ENCODE measurements around the gene SLIT3.

The SLIT3 gene

GRCh38 chr5:169013208-169013728 lies 287.7 kb downstream of the SLIT3 start:
- intact Hi-C loops (cut with DNase I), result no loop called here
- DNase-seq, result no peak

DNA sequence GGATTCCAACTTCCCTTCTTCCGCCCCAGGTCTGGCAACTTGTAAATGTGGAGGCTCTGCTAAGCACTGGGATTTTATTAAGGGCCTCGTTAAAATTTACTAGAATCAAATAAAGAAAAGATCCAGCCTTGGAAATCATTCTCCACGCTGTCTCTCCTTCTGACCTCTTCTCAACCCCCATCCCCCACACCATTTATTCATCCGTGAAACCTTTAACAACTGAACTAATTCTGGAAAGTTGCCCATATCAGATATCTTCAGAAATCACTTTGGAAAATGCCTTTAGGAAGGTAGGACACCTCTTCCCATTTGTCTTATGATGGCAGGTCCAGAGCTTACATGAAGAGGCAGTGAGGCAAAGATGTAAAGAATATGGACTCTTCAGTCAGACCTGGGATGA lies 288.5 kb downstream of the SLIT3 start:
- intact Hi-C loops (cut with DNase I), result no loop called here

DNA sequence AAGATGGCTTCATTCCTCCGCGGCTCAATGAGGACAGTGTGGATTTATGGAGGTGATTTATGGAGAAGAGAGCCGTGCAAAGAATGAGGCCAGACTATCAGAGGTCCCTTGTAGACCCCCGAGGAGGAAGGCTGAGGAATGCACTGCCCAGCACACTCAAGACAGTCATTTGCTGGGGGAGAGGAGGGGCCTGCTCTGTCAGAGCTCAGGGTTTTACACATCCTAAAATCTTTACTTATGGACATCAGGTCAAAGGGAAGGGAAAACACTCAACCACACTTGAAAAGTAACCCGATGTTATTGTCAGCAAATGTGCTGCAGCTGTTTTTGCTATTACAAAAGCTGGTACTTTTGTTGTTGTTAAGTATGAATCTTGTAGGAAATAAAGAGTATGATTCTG lies 289.5 kb downstream of the SLIT3 start:
- intact Hi-C loops (cut with DNase I), result no loop called here
- no peak for DNase-seq

More for the DNA sequence above, 288.5 kb downstream of the SLIT3 start:
- no peak for DNase-seq

DNA sequence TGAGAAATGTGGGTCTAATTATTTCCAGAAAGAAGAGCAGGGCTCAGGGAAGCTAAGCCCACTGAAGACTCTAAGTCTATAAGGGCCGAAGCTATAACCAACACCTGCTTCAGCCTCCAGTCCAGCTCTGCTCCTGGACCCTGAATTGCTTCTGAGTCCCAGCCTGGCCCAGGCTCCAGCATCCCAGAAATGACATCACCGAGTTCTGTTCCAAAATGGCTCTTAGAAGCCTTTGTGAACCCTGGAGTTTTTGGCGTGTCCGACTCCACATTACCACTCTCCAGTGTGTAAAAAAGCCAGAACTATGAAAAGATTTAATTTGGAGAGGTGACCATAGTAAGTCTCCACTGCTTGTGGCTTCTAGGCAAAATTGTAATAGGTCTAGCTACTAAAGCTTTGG lies 289.9 kb downstream of the SLIT3 start:
- DNase-seq, result no peak
- intact Hi-C loops (cut with DNase I), result no loop called here

DNA sequence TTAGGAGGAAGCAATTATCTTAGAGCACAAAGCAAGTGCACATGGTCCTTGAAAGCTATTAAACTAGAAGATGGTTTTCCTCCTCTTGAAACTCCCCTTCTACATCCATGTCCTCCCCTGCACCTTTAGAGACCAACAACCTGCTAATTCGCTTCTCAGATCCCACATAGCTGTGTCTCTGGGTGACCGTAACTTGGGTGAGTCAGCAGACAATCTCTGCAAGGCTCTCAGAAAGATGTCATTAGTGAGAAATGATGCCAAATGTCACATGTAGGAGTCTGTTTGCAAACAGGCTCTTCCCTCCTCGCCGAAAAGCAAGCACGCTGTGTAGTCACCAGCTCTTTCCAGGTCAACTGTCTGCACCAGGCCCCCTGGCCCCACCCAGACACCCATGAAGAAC lies 291.8 kb downstream of the SLIT3 start:
- no peak for DNase-seq
- intact Hi-C loops (cut with DNase I), result no loop called here

- intact Hi-C loops (cut with DNase I), result no loop called here
Measured at GRCh38 chr5:169006842-169007790, 293.8 kb downstream of the SLIT3 start.

GRCh38 chr5:169004551-169004950 lies 296.4 kb downstream of the SLIT3 start:
- intact Hi-C loops (cut with DNase I), result no loop called here
- DNase-seq, result no peak

More at GRCh38 chr5:169006842-169007790, 293.8 kb downstream of the SLIT3 start:
- DNase-seq, result no peak

- peak in 5 of 10 donors; percentile 27 to 89 (median 41) for DNase-seq
- intact Hi-C loops (cut with DNase I), result no loop called here
Measured at GRCh38 chr5:169003721-169004541, 297.0 kb downstream of the SLIT3 start.

- intact Hi-C loops (cut with DNase I), result no loop called here
- no peak for DNase-seq
Measured at GRCh38 chr5:169002953-169003555, 297.9 kb downstream of the SLIT3 start.

- intact Hi-C loops (cut with DNase I), result no loop called here
- DNase-seq, result no peak
Measured at GRCh38 chr5:169001394-169001793, 299.5 kb downstream of the SLIT3 start.

DNA sequence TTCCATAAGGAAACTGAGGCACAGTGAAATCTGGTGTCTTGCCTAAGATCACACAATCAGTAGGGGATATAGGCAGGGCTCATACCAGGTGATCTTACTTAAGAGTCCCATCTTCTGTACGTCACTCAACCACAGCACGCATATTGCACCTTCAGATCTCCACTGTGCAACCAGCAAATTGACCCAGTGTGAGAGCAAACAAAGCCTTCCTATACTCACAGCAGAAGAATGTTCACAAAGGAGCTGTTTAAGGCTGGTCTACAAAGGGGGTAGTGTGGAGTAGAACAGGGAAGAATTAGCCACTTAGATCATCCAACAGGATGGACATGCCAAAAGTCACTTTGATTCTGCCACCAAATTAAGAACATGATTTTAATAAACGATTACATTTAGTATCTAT lies 305.9 kb downstream of the SLIT3 start:
- intact Hi-C loops (cut with DNase I), result no loop called here
- no peak for DNase-seq

DNA sequence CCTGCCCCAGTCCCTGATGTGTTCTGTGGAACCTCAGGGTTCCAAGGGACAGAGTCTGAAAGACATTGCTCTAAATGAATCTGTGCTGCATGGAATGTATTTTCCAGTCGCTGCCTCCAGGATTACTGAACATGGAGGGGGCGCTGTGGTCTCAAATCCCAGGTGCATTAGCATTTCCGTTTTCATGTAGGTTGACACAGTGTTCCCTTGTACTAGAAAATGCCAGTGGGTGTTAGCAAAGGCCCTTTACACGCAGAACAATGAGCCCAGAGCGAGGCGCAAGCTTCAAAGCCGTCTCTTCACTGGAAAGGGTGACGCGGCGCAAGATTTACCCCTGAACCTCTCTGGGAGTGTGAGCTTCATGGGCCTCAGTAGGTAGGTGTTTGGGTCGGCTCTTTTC lies 308.3 kb downstream of the SLIT3 start:
- DNase-seq, result peak in 8 of 10 donors; percentile 24 to 86 (median 42)
- intact Hi-C loops (cut with DNase I), result no loop called here

GRCh38 chr5:168992016-168992415 lies 308.9 kb downstream of the SLIT3 start:
- no peak for DNase-seq
- intact Hi-C loops (cut with DNase I), result no loop called here

DNA sequence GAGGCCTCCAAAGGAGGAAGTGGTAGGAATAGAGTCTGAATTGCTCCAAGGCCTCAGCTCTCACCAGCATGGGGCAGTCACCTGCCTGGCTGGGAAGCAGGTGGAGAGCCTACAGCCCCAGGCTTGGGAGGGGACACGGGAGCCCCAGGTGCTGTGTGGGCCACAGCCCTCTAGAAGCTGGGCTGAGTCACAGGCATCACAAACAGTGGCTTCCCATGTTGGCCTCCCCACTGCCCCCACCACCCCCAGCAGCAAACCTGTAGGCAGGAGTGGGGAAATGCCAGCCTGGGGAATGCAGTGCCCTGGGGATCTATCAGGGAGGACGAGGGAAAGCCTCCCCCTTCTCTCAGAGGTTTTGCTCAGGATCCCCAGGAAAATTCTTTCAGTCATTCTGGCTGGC lies 309.6 kb downstream of the SLIT3 start:
- intact Hi-C loops (cut with DNase I), result no loop called here
- no peak for DNase-seq

DNA sequence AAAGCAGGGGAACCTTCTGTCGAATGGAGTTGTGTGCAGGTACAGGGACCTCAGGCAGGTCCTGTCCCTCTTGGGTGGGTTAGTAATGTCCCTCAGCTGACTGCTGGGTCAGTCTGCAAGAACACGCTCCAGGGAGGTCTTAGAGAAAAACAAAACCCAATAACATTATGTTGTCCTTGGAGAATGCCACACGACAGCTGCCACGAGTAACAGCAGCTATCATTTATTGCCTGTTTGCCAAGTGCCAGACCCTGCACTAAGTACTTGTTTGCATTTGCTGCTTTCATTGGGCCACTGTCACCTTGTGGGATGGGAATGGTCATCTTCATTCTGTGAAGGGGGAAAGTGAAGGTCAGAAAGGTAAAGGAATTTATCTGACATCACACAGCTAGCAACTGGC lies 310.3 kb downstream of the SLIT3 start:
- DNase-seq, result no peak
- intact Hi-C loops (cut with DNase I), result no loop called here

- intact Hi-C loops (cut with DNase I), result no loop called here
Measured at GRCh38 chr5:168989731-168990505, 311.0 kb downstream of the SLIT3 start.

GRCh38 chr5:168988699-168989098 lies 312.2 kb downstream of the SLIT3 start:
- no peak for DNase-seq
- intact Hi-C loops (cut with DNase I), result no loop called here

More at GRCh38 chr5:168989731-168990505, 311.0 kb downstream of the SLIT3 start:
- no peak for DNase-seq

DNA sequence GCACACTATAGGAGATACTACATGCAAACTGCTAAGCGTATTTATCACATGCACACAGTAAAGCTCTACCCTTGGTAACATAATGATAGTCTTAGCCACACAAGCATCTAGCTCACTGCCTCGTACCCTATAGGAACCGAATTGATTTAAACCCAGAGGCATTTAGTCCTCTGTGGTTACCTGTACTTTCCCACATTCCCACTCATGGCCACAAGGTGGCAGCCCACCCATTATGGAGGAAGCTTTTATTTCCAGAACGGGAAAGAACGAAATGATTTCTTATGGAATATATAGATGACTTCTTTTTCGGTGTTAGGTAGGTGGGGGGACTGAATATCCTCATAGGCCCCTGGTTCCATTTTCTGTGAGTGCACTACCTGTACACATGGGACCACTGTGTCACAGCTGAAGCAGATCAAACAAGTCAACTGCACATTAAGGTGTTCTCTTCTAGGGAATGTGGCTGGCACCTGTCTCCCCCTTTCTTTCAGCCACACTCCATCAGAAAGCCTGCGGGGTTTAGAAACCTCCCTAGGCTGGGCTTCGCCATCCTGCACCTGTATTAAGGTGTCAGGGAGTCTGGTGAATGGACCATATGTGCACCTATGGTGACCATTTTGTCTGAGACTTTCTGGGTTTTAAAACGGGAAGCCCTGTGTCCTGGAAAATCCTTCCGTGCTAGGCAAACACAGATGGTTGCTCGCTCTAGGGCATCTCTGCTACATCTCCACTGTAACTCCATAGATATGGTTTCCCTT lies 313.2 kb downstream of the SLIT3 start:
- DNase-seq, result peak; percentile 54 to 96 (median 80)
- intact Hi-C loops (cut with DNase I), result loop anchor here (1.0 to 2.0 kb wide), 2 partner anchors 315 to 595 kb away; partner anchors contain the start of gene SPDL1

- intact Hi-C loops (cut with DNase I), result no loop called here
- DNase-seq, result no peak
Measured at GRCh38 chr5:168985454-168985853, 315.5 kb downstream of the SLIT3 start.
